Natural killer cell (primary cell): ENCODE data around the gene SPESP1. TPM values are rescaled to one million over a fixed set of nuclear protein-coding genes. Genes with fewer than 3 reads are reported as not detected.

Experiments used
- ATAC-seq, 3 donors: fragments of 150-1000 bp in 2 of 3; fragments of 200-7000 bp in 1 of 3; cut with Tn5 transposase; 1 replicate in 1 of 3; 2 replicates in 2 of 3; pipeline ENCODE4 v1.10.0; 2021; ENCODE audit warnings: mild to moderate bottlenecking in 2 of 3, moderate library complexity in 2 of 3
- DNase-seq, 2 donors: peaks; one replicate each; pipeline versions ENCODE4 v3.0.0 to v3.0.0-alpha.2; 2013 to 2021; ENCODE audit warnings: mixed read lengths in 1 of 2
- H3K27ac ChIP-seq: one replicate; pipeline ENCODE4 v1.5.1; 2013; ENCODE audit warnings: mild to moderate bottlenecking, low read length
- H3K27me3 ChIP-seq: one replicate; pipeline ENCODE4 v1.6.1; 2013; ENCODE audit warnings: low read length; ENCODE audit not compliant: control insufficient read depth, insufficient read depth
- H3K36me3 ChIP-seq: one replicate; pipeline ENCODE4 v1.6.1; 2013; ENCODE audit warnings: low read length; ENCODE audit not compliant: control insufficient read depth, insufficient read depth
- H3K4me1 ChIP-seq: one replicate; pipeline ENCODE4 v1.6.1; 2013; ENCODE audit warnings: low read length; ENCODE audit not compliant: control insufficient read depth, insufficient read depth
- H3K4me3 ChIP-seq: one replicate; pipeline ENCODE4 v1.5.1; 2013; ENCODE audit warnings: low read length
- H3K9me3 ChIP-seq: one replicate; pipeline ENCODE4 v1.6.1; 2013; ENCODE audit warnings: low read length; ENCODE audit not compliant: control insufficient read depth, insufficient read depth
- H3K27ac Mint-ChIP-seq, 2 donors: one replicate each; pipeline ENCODE4 v1.8.0; 2022; ENCODE audit warnings: mild to moderate bottlenecking in 2 of 2, mixed read lengths in 2 of 2, moderate library complexity in 1 of 2
- H3K27me3 Mint-ChIP-seq, 2 donors: one replicate each; pipeline ENCODE4 v1.8.0; 2022; ENCODE audit warnings: low read depth in 2 of 2, mixed read lengths in 2 of 2
- H3K36me3 Mint-ChIP-seq: one replicate; pipeline ENCODE4 v1.8.0; 2022; ENCODE audit warnings: mixed read lengths
- H3K4me1 Mint-ChIP-seq, 2 donors: one replicate each; pipeline ENCODE4 v1.8.0; 2022; ENCODE audit warnings: mixed read lengths in 2 of 2
- H3K4me3 Mint-ChIP-seq: one replicate; pipeline ENCODE4 v1.8.0; 2022; ENCODE audit warnings: mild to moderate bottlenecking, moderate library complexity, mixed read lengths
- H3K9me3 Mint-ChIP-seq, 2 donors: one replicate each; pipeline ENCODE4 v1.8.0; 2022; ENCODE audit warnings: mixed read lengths in 2 of 2
- CTCF ChIP-seq: fragments of 200-600 bp; IDR thresholded peaks from one replicate; pipeline ENCODE4 v1.8.0; 2022; ENCODE audit warnings: antibody characterized with exemption
- WGBS: methylation state at CpG from one replicate; pipeline ENCODE4 v1.1.7; 2013; ENCODE audit warnings: missing lambda C conversion rate; ENCODE audit not compliant: insufficient coverage; 5-methylcytosine and 5-hydroxymethylcytosine counted together
- intact Hi-C: fragments of 100-400 bp; cut with micrococcal nuclease; formaldehyde crosslinking; loops from one replicate; pipeline ENCODE4 v1.14.2; 2022
- total RNA-seq, 4 donors: library from RNA; stranded (reverse); fragments of 120-200 nt in 1 of 4; gene quantifications; one replicate each; pipeline versions ENCODE4 v1.2.3 to v1.2.4, GENCODE V29; 2013 to 2022

The SPESP1 gene
- total RNA-seq, 3 donors from 2014 or later (not counting 1 experiment from before 2014, with no cell fraction given): 0.43 TPM; not detected in 2

GRCh38 chr15:68910816-68911215 lies 19.5 kb upstream of the SPESP1 start:
- intact Hi-C loops: no loop called here
- Mint-ChIP-seq H3K4me1 (no peaks in the 10 kb centered on the region), H3K27me3 (peaks cover 16 to 55% of the 10 kb centered on the region in 2 donors), H3K27ac (no peak overlapping the region), H3K4me3 (no peak overlapping the region), H3K9me3 (no peaks in the 10 kb centered on the region), H3K36me3 (no peaks in the 10 kb centered on the region)
- TF ChIP-seq CTCF: no peak
- Histone ChIP-seq H3K4me3 (no peak overlapping the region), H3K4me1 (no peaks in the 10 kb centered on the region), H3K36me3 (no peaks in the 10 kb centered on the region), H3K9me3 (no peaks in the 10 kb centered on the region), H3K27me3 (peaks cover 3% of the 10 kb centered on the region), H3K27ac (no peak overlapping the region)
- ATAC-seq: no peak
- WGBS: 100% methylated on average over 1 of the region's 2 CpGs
- DNase-seq: no peak

GRCh38 chr15:68921926-68922325 lies 8.4 kb upstream of the SPESP1 start:
- H3K4me3 ChIP-seq: no peak overlapping the region
- no peaks in the 10 kb centered on the region for H3K36me3 ChIP-seq
- 0% methylated on average over 1 of the region's 1 CpG for WGBS
- Mint-ChIP-seq H3K4me3 (no peak overlapping the region), H3K27ac (no peak overlapping the region), H3K9me3 (no peaks in the 10 kb centered on the region), H3K36me3 (no peaks in the 10 kb centered on the region), H3K4me1 (peaks cover 0 to 6% of the 10 kb centered on the region in 2 donors), H3K27me3 (peaks cover 15 to 41% of the 10 kb centered on the region in 2 donors)
- no peak for DNase-seq
- ATAC-seq: no peak
- H3K27ac ChIP-seq: no peak overlapping the region
- H3K4me1 ChIP-seq: no peaks in the 10 kb centered on the region
- no peak for TF ChIP-seq CTCF
- intact Hi-C loops: no loop called here
- H3K9me3 ChIP-seq: no peaks in the 10 kb centered on the region
- no peaks in the 10 kb centered on the region for H3K27me3 ChIP-seq

- Mint-ChIP-seq H3K4me1 (peaks cover 0 to 6% of the 10 kb centered on the region in 2 donors), H3K27me3 (peaks cover 20 to 55% of the 10 kb centered on the region in 2 donors), H3K27ac (no peak overlapping the region), H3K4me3 (no peak overlapping the region), H3K9me3 (no peaks in the 10 kb centered on the region), H3K36me3 (no peaks in the 10 kb centered on the region)
- no peaks in the 10 kb centered on the region for H3K4me1 ChIP-seq
- ATAC-seq: peak in 2 of 3 donors; percentile 47 to 87
- H3K27ac ChIP-seq: no peak overlapping the region
- WGBS: 6% methylated on average over 3 of the region's 8 CpGs
- H3K9me3 ChIP-seq: no peaks in the 10 kb centered on the region
- intact Hi-C loops: no loop called here
- peak; percentile 28 to 69 for DNase-seq
- TF ChIP-seq CTCF: peak; percentile 57
- no peak overlapping the region for H3K4me3 ChIP-seq
- no peaks in the 10 kb centered on the region for H3K27me3 ChIP-seq
- H3K36me3 ChIP-seq: no peaks in the 10 kb centered on the region
These were observed 5.3 kb upstream of the SPESP1 start for GRCh38 chr15:68924866-68925560.

- Mint-ChIP-seq H3K36me3 (no peaks in the 10 kb centered on the region), H3K27ac (no peak overlapping the region), H3K9me3 (no peaks in the 10 kb centered on the region), H3K4me1 (no peaks in the 10 kb centered on the region), H3K4me3 (no peak overlapping the region), H3K27me3 (peaks cover 9 to 14% of the 10 kb centered on the region in 2 donors)
- Histone ChIP-seq H3K4me1 (no peaks in the 10 kb centered on the region), H3K27ac (no peak overlapping the region), H3K27me3 (peaks cover 2% of the 10 kb centered on the region), H3K4me3 (no peak overlapping the region), H3K36me3 (no peaks in the 10 kb centered on the region), H3K9me3 (no peaks in the 10 kb centered on the region)
- intact Hi-C loops: no loop called here
- DNase-seq: no peak
- no peak for TF ChIP-seq CTCF
- WGBS: 96% methylated on average over 3 of the region's 6 CpGs
- ATAC-seq: no peak
These were observed 2.7 kb downstream of the SPESP1 start for GRCh38 chr15:68933001-68933400.
